Liver (tissue), 9 donors: Measurements from ENCODE around the gene IL36A. TPM values are rescaled to one million over a fixed set of nuclear protein-coding genes. Genes with fewer than 3 reads are reported as not detected.

ENCODE experiments used
- DNase-seq: peaks from one replicate; pipeline ENCODE4 v3.0.0-alpha.2; 2017; ENCODE audit warnings: low spot score
- H3K27ac ChIP-seq, 2 donors: one replicate each; pipeline ENCODE4 v1.7.0; 2013; ENCODE audit warnings: inconsistent platforms in 2 of 2, low read length in 2 of 2, control low read depth in 1 of 2, low read depth in 1 of 2, mild to moderate bottlenecking in 1 of 2
- H3K27me3 ChIP-seq, 4 donors: one replicate each; pipeline versions ENCODE4 v1.6.1 to v1.7.0; 2013; ENCODE audit warnings: low read length in 3 of 4, inconsistent platforms in 1 of 4, mild to moderate bottlenecking in 1 of 4, moderate library complexity in 1 of 4; ENCODE audit not compliant: control insufficient read depth in 4 of 4, insufficient read depth in 4 of 4
- H3K36me3 ChIP-seq, 4 donors: one replicate each; pipeline versions ENCODE4 v1.6.1 to v1.7.0; 2013; ENCODE audit warnings: low read length in 3 of 4, mild to moderate bottlenecking in 3 of 4, low read depth in 1 of 4, moderate library complexity in 1 of 4; ENCODE audit not compliant: control insufficient read depth in 4 of 4, insufficient read depth in 3 of 4
- H3K4me1 ChIP-seq, 4 donors: one replicate each; pipeline versions ENCODE4 v1.6.1 to v1.7.0; 2013; ENCODE audit warnings: low read length in 3 of 4, mild to moderate bottlenecking in 3 of 4, moderate library complexity in 1 of 4; ENCODE audit not compliant: control insufficient read depth in 4 of 4, insufficient read depth in 4 of 4
- H3K4me3 ChIP-seq, 3 donors: one replicate each; pipeline versions ENCODE4 v1.6.1 to v1.7.0; 2013; ENCODE audit warnings: low read length in 3 of 3, control low read depth in 1 of 3, low read depth in 1 of 3, mild to moderate bottlenecking in 1 of 3
- H3K9ac ChIP-seq, 2 donors: one replicate each; pipeline ENCODE4 v1.7.0; 2013; ENCODE audit warnings: low read length in 2 of 2, mild to moderate bottlenecking in 2 of 2, moderate library complexity in 2 of 2, control low read depth in 1 of 2, low read depth in 1 of 2
- H3K9me3 ChIP-seq, 4 donors: one replicate each; pipeline versions ENCODE4 v1.6.1 to v1.7.0; 2013; ENCODE audit warnings: low read length in 3 of 4; ENCODE audit not compliant: control insufficient read depth in 4 of 4
- ATF3 ChIP-seq: IDR thresholded peaks from 2 replicates; pipeline ENCODE4 v1.6.1; 2016; ENCODE audit warnings: antibody characterized with exemption
- CTCF ChIP-seq: fragments of 150-350 bp; IDR thresholded peaks from 2 replicates; pipeline ENCODE4 v1.5.1; 2017; ENCODE audit warnings: improper control_type of control experiment, low read depth, low read length; ENCODE audit not compliant: missing input control
- EGR1 ChIP-seq, 2 donors: IDR thresholded peaks; 2 replicates each; pipeline ENCODE4 v1.6.1; 2016 to 2018; ENCODE audit warnings: antibody characterized with exemption in 2 of 2, low read depth in 2 of 2
- FOXA1 ChIP-seq: IDR thresholded peaks from 2 replicates; pipeline ENCODE4 v1.6.1; 2016; ENCODE audit warnings: antibody characterized with exemption
- FOXA2 ChIP-seq: IDR thresholded peaks from 2 replicates; pipeline ENCODE4 v1.6.1; 2016; ENCODE audit warnings: antibody characterized with exemption
- HNF4A ChIP-seq, 2 donors: conservative IDR thresholded peaks; 2 replicates each; pipeline ENCODE4 v1.6.1; 2016; ENCODE audit warnings: antibody characterized with exemption in 2 of 2, mild to moderate bottlenecking in 2 of 2
- JUND ChIP-seq, 2 donors: IDR thresholded peaks; 2 replicates each; pipeline ENCODE4 v1.6.1; 2016; ENCODE audit warnings: antibody characterized with exemption in 2 of 2
- MAX ChIP-seq: IDR thresholded peaks from 2 replicates; pipeline ENCODE4 v1.6.1; 2016; ENCODE audit warnings: antibody characterized with exemption
- REST ChIP-seq: IDR thresholded peaks from 2 replicates; pipeline ENCODE4 v1.6.1; 2016; ENCODE audit warnings: antibody characterized with exemption, mild to moderate bottlenecking
- RXRA ChIP-seq, 2 donors: IDR thresholded peaks; 2 replicates each; pipeline ENCODE4 v1.6.1; 2017 to 2018; ENCODE audit warnings: antibody characterized with exemption in 2 of 2, mild to moderate bottlenecking in 1 of 2
- SP1 ChIP-seq: IDR thresholded peaks from 2 replicates; pipeline ENCODE4 v1.6.1; 2018; ENCODE audit warnings: antibody characterized with exemption, mild to moderate bottlenecking
- YY1 ChIP-seq: IDR thresholded peaks from 2 replicates; pipeline ENCODE4 v1.6.1; 2016; ENCODE audit warnings: antibody characterized with exemption, mild to moderate bottlenecking
- ZBTB33 ChIP-seq: IDR thresholded peaks from 2 replicates; pipeline ENCODE4 v1.6.1; 2016; ENCODE audit warnings: antibody characterized with exemption
- WGBS: extraction: QIAGEN DNeasy Blood & Tissue Kit; methylation state at CpG from one replicate; pipeline ENCODE4 v1.1.7; 2013; 5-methylcytosine and 5-hydroxymethylcytosine counted together
- polyA plus RNA-seq, 2 donors: library from polyadenylated mRNA; stranded (reverse) in 1 of 2; unstranded in 1 of 2; fragments of 200-250 nt in 1 of 2; fragments of >200 nt in 1 of 2; fragmentation: Nextera tagmentation in 1 of 2; extraction: Ambion mirVana in 1 of 2; gene quantifications; one replicate each; pipeline versions ENCODE4 v1.2.1 to v1.2.3, GENCODE V29; 2013 to 2015
- total RNA-seq, 2 donors: library from RNA; depleted of rRNA; stranded (reverse); fragments of >200 nt; gene quantifications; one replicate each; pipeline ENCODE4 v1.2.3, GENCODE V29; 2014
- donor health status: healthy.
- donor health status: healthy.
- donor health status: healthy.
- donor health status: healthy.
- donor health status: healthy.

IL36A gene
- total and polyA plus RNA-seq, 4 donors = not detected

- Histone ChIP-seq H3K27ac (no peak overlapping the region), H3K9me3 (no peaks in the 10 kb centered on the region), H3K27me3 (no peaks in the 10 kb centered on the region), H3K4me3 (no peak overlapping the region), H3K9ac (no peak overlapping the region), H3K36me3 (no peaks in the 10 kb centered on the region), H3K4me1 (no peaks in the 10 kb centered on the region)
- WGBS = 75% methylated on average over 8 of the region's 8 CpGs
- DNase-seq = no peak
- TF ChIP-seq ATF3 (no peak), FOXA1 (no peak), YY1 (no peak), EGR1 (IDR thresholded peaks at IDR 0.05; ENCODE audit: low read depth in 2 of 2) (no peak), RXRA (IDR thresholded peaks at IDR 0.05) (no peak)
Measured at GRCh38 chr2:113012436-113013335, 7.4 kb downstream of the IL36A start.

GRCh38 chr2:113013336-113013661 lies 8.0 kb downstream of the IL36A start:
- no peak for DNase-seq
- no peaks in the 10 kb centered on the region for H3K36me3 ChIP-seq
- H3K9ac ChIP-seq = no peak overlapping the region
- H3K4me3 ChIP-seq = no peak overlapping the region
- TF ChIP-seq ATF3 (no peak), REST (no peak), ZBTB33 (no peak), MAX (no peak), CTCF (no peak), FOXA1 (no peak), FOXA2 (no peak), YY1 (no peak), HNF4A (conservative IDR thresholded peaks at IDR 0.05) (no peak), SP1 (no peak), JUND (IDR thresholded peaks at IDR 0.05) (no peak)
- 78% methylated on average over 3 of the region's 3 CpGs for WGBS
- no peaks in the 10 kb centered on the region for H3K4me1 ChIP-seq
- no peaks in the 10 kb centered on the region for H3K27me3 ChIP-seq
- H3K9me3 ChIP-seq = no peaks in the 10 kb centered on the region
- H3K27ac ChIP-seq = no peak overlapping the region
